Smooth muscle cell (in vitro differentiated cells): Measurements from ENCODE around the gene TMCO6. TPM values are rescaled to one million over a fixed set of nuclear protein-coding genes. Genes with fewer than 3 reads are reported as not detected.

Experiments used
- DNase-seq: peaks from one replicate; lab custom pipeline; 2025; ENCODE audit not compliant: unreplicated experiment; lab: John Stamatoyannopoulos, UW
- H2AFZ ChIP-seq: fragments of 200-600 bp; sonication (generic); 2 replicates; pipeline ENCODE4 v1.6.0; 2016; ENCODE audit warnings: antibody characterized with exemption, low read depth, mild to moderate bottlenecking
- H3F3A ChIP-seq: fragments of 200-600 bp; sonication (generic); 2 replicates; pipeline ENCODE4 v1.6.0; 2017; ENCODE audit warnings: antibody characterized with exemption, low read depth
- H3K27ac ChIP-seq: fragments of 200-600 bp; sonication (generic); 2 replicates; pipeline ENCODE4 v1.5.1; 2016; ENCODE audit warnings: low read depth, mild to moderate bottlenecking
- H3K27me3 ChIP-seq: fragments of 200-600 bp; sonication (generic); 2 replicates; pipeline ENCODE4 v1.6.1; 2016; ENCODE audit warnings: low read depth, mild to moderate bottlenecking
- H3K36me3 ChIP-seq: fragments of 200-600 bp; sonication (generic); 2 replicates; pipeline ENCODE4 v1.5.1; 2016; ENCODE audit warnings: low read depth
- H3K4me1 ChIP-seq: fragments of 200-600 bp; sonication (generic); 2 replicates; pipeline ENCODE4 v1.5.1; 2016; ENCODE audit warnings: low read depth
- H3K4me2 ChIP-seq: fragments of 200-600 bp; sonication (generic); 2 replicates; pipeline ENCODE4 v1.6.0; 2016; ENCODE audit warnings: mild to moderate bottlenecking
- H3K4me3 ChIP-seq: fragments of 200-600 bp; sonication (generic); 2 replicates; pipeline ENCODE4 v1.5.1; 2016; ENCODE audit warnings: mild to moderate bottlenecking
- H3K79me2 ChIP-seq: fragments of 200-600 bp; sonication (generic); 2 replicates; pipeline ENCODE4 v1.6.0; 2016; ENCODE audit warnings: low read depth, mild to moderate bottlenecking
- H3K9ac ChIP-seq: fragments of 200-600 bp; sonication (generic); 2 replicates; pipeline ENCODE4 v1.6.0; 2016; ENCODE audit warnings: low read depth
- H3K9me3 ChIP-seq: fragments of 200-600 bp; sonication (generic); replicated peaks from 2 replicates; pipeline ENCODE4 v1.5.1; 2016; ENCODE audit warnings: low read depth
- H4K20me1 ChIP-seq: fragments of 200-600 bp; sonication (generic); 2 replicates; pipeline ENCODE4 v1.6.0; 2016; ENCODE audit warnings: low read depth
- WGBS: methylation state at CpG from one replicate; pipeline ENCODE4 v1.1.7; 2016; ENCODE audit warnings: low lambda C conversion rate; 5-methylcytosine and 5-hydroxymethylcytosine counted together
- polyA plus RNA-seq: library from polyadenylated mRNA; unstranded; fragments of >200 nt; fragmentation: Nextera tagmentation; extraction: Ambion mirVana; gene quantifications from 2 replicates; pipeline ENCODE4 v1.2.1, GENCODE V29; 2016
- total RNA-seq: library from RNA; depleted of rRNA; stranded (reverse); fragments of >200 nt; gene quantifications from 2 replicates; pipeline ENCODE4 v1.2.3, GENCODE V29; 2014
- TF ChIP-seq, protein P1 (sequence below): fragments of 200-600 bp; sonication (generic); IDR thresholded peaks from 2 replicates; pipeline ENCODE4 v1.5.1; 2017; ENCODE audit warnings: borderline replicate concordance, mild to moderate bottlenecking, antibody characterized with exemption; ENCODE audit not compliant: insufficient read depth, poor library complexity, severe bottlenecking

Gene TMCO6
- total and polyA plus RNA-seq, 2 experiments from 2014 or later: 5.9 to 11.4 TPM

DNA sequence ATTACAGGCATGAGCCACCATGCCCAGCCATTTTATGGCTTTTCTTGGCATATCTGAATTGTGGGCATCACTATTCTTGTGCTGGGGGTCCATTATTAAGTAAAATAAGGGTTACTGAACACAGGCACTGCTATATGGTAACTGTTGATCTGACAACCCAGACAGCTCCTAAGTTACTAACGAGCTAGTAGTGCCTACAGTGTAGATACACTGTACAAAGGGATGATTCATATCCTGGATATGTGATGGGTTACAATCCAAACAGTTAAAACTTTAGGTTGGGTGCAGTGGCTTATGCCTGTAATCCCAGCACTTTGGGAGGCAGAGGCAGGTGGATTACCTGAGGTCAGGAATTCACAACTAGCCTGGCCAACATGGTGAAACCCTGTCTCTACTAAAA lies 10.5 kb upstream of the TMCO6 start:
- WGBS: 61% methylated on average over 1 of the region's 1 CpG
- no peak for DNase-seq
- no peak overlapping the region for H3K27ac ChIP-seq

DNA sequence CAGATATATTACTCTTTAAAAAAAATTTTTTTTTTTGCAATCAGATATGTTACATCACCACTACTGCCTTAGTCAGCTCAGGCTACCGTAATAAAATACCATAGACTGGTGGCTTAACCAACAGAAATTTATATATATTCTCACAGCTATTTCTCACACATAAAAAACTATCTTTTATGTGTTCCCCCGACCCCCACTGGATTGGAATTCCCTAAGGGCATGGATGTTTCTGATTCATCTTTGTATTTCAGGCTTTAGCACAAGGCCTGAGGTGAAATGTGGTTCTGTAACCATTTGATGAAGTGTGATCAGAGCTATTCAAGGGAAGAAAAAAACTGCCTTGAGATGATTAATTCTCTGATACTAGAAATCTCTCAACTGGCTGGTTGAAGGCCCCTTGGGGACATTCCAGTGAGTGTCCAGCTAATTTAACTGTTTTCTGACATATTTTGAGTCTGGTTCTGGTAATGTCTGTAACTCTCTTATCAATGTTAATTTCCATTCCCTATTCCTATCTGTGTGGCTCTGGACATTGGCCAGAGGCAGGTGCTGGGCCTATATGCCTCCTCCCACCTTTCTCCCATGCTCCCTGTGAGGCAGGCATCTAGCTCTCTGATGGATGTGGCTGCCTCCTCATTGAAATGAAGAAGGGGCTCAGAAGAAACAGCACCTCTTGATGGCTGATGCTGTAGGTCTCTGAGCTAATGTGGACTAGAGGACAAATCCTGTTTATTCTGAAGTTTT lies 8.8 kb upstream of the TMCO6 start:
- Histone ChIP-seq H3K79me2 (no peaks in the 10 kb centered on the region), H3K27me3 (no peaks in the 10 kb centered on the region), H4K20me1 (no peaks in the 10 kb centered on the region), H2AFZ (no peak overlapping the region), H3K4me2 (no peak overlapping the region), H3K27ac (no peak overlapping the region), H3K4me1 (no peaks in the 10 kb centered on the region), H3F3A (no peaks in the 10 kb centered on the region), H3K9me3 (peaks cover 14% of the 10 kb centered on the region), H3K9ac (no peak overlapping the region), H3K4me3 (no peak overlapping the region), H3K36me3 (no peaks in the 10 kb centered on the region)
- DNase-seq: no peak
- TF ChIP-seq, protein P1, sequence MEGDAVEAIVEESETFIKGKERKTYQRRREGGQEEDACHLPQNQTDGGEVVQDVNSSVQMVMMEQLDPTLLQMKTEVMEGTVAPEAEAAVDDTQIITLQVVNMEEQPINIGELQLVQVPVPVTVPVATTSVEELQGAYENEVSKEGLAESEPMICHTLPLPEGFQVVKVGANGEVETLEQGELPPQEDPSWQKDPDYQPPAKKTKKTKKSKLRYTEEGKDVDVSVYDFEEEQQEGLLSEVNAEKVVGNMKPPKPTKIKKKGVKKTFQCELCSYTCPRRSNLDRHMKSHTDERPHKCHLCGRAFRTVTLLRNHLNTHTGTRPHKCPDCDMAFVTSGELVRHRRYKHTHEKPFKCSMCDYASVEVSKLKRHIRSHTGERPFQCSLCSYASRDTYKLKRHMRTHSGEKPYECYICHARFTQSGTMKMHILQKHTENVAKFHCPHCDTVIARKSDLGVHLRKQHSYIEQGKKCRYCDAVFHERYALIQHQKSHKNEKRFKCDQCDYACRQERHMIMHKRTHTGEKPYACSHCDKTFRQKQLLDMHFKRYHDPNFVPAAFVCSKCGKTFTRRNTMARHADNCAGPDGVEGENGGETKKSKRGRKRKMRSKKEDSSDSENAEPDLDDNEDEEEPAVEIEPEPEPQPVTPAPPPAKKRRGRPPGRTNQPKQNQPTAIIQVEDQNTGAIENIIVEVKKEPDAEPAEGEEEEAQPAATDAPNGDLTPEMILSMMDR: no peak
- WGBS: 76% methylated on average over 2 of the region's 2 CpGs

More for the DNA sequence above, 10.5 kb upstream of the TMCO6 start:
- Histone ChIP-seq H3K9ac (no peak overlapping the region), H3K4me3 (no peak overlapping the region), H3K4me2 (no peak overlapping the region), H3K4me1 (no peaks in the 10 kb centered on the region), H2AFZ (no peak overlapping the region), H3F3A (no peaks in the 10 kb centered on the region), H4K20me1 (no peaks in the 10 kb centered on the region), H3K27me3 (no peaks in the 10 kb centered on the region), H3K9me3 (peaks cover 14% of the 10 kb centered on the region), H3K79me2 (no peaks in the 10 kb centered on the region), H3K36me3 (no peaks in the 10 kb centered on the region)
- TF ChIP-seq, protein P1: no peak

DNA sequence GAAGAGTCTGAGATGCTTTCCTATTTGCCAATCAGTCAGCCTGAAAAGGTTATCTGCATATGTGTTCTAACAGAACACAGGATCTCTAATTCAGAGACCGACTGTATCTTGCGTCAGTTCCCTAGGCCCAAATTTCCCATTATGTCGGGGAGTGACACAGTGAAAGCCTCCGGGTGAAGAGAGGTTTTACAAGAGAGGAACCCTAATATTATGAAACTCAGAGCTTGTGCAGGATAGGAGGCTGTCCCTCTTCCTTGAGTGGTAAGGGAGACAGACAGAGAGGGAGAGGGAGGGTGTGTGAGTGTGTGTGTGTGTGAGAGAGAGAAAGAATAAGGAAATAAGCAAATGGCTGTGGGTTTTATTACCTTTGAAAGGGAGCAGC lies 8.2 kb upstream of the TMCO6 start:
- no peaks in the 10 kb centered on the region for H3K36me3 ChIP-seq
- H3K4me2 ChIP-seq: no peak overlapping the region
- no peaks in the 10 kb centered on the region for H3F3A ChIP-seq
- no peak overlapping the region for H3K4me3 ChIP-seq
- no peaks in the 10 kb centered on the region for H3K79me2 ChIP-seq
- H2AFZ ChIP-seq: no peak overlapping the region
- no peak overlapping the region for H3K9ac ChIP-seq
- WGBS: 91% methylated on average over 4 of the region's 4 CpGs
- no peaks in the 10 kb centered on the region for H4K20me1 ChIP-seq
- TF ChIP-seq, protein P1: no peak
- H3K9me3 ChIP-seq: peaks cover 14% of the 10 kb centered on the region
- DNase-seq: no peak
- no peak overlapping the region for H3K27ac ChIP-seq
- no peaks in the 10 kb centered on the region for H3K27me3 ChIP-seq
- no peaks in the 10 kb centered on the region for H3K4me1 ChIP-seq

DNA sequence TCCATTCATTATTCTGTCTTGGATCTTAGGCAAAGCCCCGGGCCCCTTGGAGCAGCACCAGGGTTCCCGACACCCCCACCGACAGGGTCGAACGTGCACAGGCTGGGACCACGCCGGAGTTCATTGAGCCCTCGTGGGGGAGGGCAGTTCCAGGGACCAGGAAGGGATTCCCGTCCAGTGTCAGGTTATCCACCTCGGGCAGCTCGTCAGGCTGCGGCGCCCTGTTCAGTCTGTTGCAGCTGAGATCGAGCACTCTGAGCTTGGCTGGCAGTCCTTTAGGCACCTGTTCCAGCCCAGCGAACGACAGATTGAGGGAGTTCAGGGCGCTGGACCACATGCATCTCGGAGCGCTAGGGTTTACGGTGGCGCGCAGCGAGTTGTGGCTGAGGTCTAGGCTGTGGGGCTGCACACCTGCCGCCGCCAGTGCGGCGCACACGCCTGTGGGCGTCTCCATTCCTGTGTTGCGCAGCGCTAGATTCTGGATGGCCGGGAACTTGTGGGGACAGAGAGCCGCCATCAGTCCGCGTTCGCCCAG lies 7.4 kb upstream of the TMCO6 start:
- no peak overlapping the region for H3K27ac ChIP-seq
- no peaks in the 10 kb centered on the region for H3F3A ChIP-seq
- H3K4me3 ChIP-seq: no peak overlapping the region
- H2AFZ ChIP-seq: no peak overlapping the region
- H4K20me1 ChIP-seq: no peaks in the 10 kb centered on the region
- no peak overlapping the region for H3K9ac ChIP-seq
- H3K36me3 ChIP-seq: no peaks in the 10 kb centered on the region
- peaks cover 14% of the 10 kb centered on the region for H3K9me3 ChIP-seq
- DNase-seq: no peak
- H3K27me3 ChIP-seq: no peaks in the 10 kb centered on the region
- no peaks in the 10 kb centered on the region for H3K4me1 ChIP-seq
- no peak overlapping the region for H3K4me2 ChIP-seq
- TF ChIP-seq, protein P1: no peak
- 95% methylated on average over 36 of the region's 36 CpGs for WGBS
- no peaks in the 10 kb centered on the region for H3K79me2 ChIP-seq
